HG02642 (cell line): ENCODE results near the gene VSTM2A.

ENCODE experiments used
- ATAC-seq: cut with Tn5 transposase; IDR thresholded peaks from one replicate; pipeline ENCODE4 v1.9.1; 2021; ENCODE audit warnings: mild to moderate bottlenecking; ENCODE audit not compliant: unreplicated experiment, poor library complexity

Gene VSTM2A

GRCh38 chr7:54596747-54597146 is 54.6 kb downstream of the VSTM2A start:
- peak; percentile 97 for ATAC-seq

GRCh38 chr7:54615537-54615936 is 73.4 kb downstream of the VSTM2A start:
- no peak for ATAC-seq
